Upper lobe of right lung (tissue), 1 donor: ENCODE measurements around the gene RFWD3. TPM values are rescaled to one million over a fixed set of nuclear protein-coding genes. Genes with fewer than 3 reads are reported as not detected.
A peak's percentile ranks its signal among the peaks of the same experiment; 100 is the strongest.

Experiments used
- ATAC-seq: fragments of 200-7000 bp; cut with Tn5 transposase; one replicate; pipeline ENCODE4 v1.9.1; 2020; ENCODE audit warnings: mild to moderate bottlenecking, moderate library complexity
- DNase-seq: peaks from one replicate; pipeline ENCODE4 v3.0.0-alpha.2; 2020
- H3K27ac ChIP-seq: fragments of 200-600 bp; one replicate; pipeline ENCODE4 v1.8.0; 2022
- H3K27me3 ChIP-seq: fragments of 200-600 bp; one replicate; pipeline ENCODE4 v1.8.0; 2022; ENCODE audit warnings: mild to moderate bottlenecking
- H3K36me3 ChIP-seq: fragments of 200-600 bp; one replicate; pipeline ENCODE4 v1.8.0; 2022
- H3K4me1 ChIP-seq: fragments of 200-600 bp; one replicate; pipeline ENCODE4 v1.8.0; 2022
- H3K4me3 ChIP-seq: fragments of 200-600 bp; one replicate; pipeline ENCODE4 v1.8.0; 2022; ENCODE audit warnings: mild to moderate bottlenecking
- H3K9me3 ChIP-seq: fragments of 200-600 bp; one replicate; pipeline ENCODE4 v1.8.0; 2022
- CTCF ChIP-seq: fragments of 200-600 bp; IDR thresholded peaks from one replicate; pipeline ENCODE4 v1.8.0; 2022; ENCODE audit warnings: antibody characterized with exemption
- intact Hi-C: fragments of 100-400 bp; cut with DNase I; formaldehyde crosslinking; loops from one replicate; pipeline ENCODE4 v1.11.0; 2022
- total RNA-seq: library from RNA; stranded (reverse); fragmentation: NEBNext Ultra II Directional; extraction: Animal tissue kit (Norgen Biotek cat#: 25700); gene quantifications from one replicate; pipeline ENCODE4 v1.2.1, GENCODE V29; 2021
- donor health status: DM: no; HTN: yes; CAD: no; lungs with severe emphysema.

Gene RFWD3
- total RNA-seq, 1 donor from 2014 or later: 16.7 TPM

DNA sequence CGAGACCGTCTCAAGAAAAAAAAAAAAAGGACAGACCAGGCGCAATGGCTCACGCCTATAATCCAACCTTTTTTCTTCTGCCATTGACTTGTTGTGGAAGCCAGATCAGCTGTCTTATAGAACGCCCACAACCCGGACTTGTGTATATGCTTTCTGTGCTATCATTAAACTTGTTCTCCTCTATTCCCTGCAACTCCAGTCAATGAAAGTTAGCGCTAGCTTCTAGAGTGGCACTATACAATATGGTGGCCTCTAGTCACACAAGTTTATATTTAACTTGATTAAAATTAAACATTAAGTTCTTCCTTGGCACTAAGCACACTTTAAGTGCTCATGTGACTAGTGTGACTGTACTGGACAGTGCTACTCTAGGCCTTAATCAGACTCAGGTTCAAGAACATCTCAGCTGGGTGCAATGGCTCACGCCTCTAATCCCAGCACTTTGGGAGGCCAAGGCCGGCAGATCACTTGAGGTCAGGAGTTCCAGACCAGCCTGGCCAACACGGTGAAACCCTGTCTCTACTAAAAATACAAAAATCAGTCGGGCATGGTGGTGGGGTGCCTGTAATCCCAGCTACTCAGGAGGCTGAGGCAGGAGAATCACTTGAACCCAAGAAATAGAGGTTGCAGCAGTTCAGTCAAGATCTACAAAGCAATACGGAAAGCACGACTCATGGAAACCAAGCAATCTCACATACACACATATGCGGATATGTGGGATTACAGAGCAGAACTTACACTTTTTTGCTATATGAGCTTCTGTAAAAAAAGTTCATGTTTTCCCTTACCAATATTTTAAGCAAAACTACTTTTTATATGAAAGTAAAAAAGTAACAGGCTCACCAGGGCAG is 41.0 kb downstream of the RFWD3 start:
- intact Hi-C loops: no loop called here
- ATAC-seq (peak; percentile 17), DNase-seq (peak; percentile 27)
- Histone ChIP-seq H3K9me3 (no peaks in the 10 kb centered on the region), H3K4me1 (no peaks in the 10 kb centered on the region), H3K27ac (no peak overlapping the region), H3K4me3 (no peak overlapping the region), H3K36me3 (peaks cover 96% of the 10 kb centered on the region), H3K27me3 (no peaks in the 10 kb centered on the region)
- no peak for TF ChIP-seq CTCF

DNA sequence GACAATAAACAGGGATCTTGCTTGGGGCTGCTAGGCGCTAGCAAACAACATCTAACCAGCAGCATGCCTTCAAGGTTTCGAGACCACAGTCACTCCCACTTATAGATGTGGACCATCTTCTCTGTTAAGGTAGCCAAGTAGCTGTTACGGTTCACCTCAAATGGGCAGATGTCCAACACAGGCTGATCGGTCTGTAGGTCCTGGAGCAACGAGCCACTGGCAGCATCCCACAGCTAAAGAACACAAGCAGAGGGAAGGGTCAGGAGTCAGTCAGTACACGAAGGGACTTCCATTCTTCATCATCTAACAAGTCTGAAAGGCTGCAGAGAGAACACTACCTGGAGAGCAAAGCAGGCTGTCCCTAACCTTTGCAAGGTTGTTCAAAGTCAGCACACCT is 42.8 kb downstream of the RFWD3 start:
- DNase-seq (peak; percentile 18), ATAC-seq (no peak)
- H3K9me3 ChIP-seq: no peaks in the 10 kb centered on the region
- no peaks in the 10 kb centered on the region for H3K27me3 ChIP-seq
- H3K36me3 ChIP-seq: peaks cover 78% of the 10 kb centered on the region
- H3K4me3 ChIP-seq: no peak overlapping the region
- intact Hi-C loops: no loop called here
- H3K27ac ChIP-seq: no peak overlapping the region
- TF ChIP-seq CTCF: no peak
- H3K4me1 ChIP-seq: no peaks in the 10 kb centered on the region

- Histone ChIP-seq H3K27ac (no peak overlapping the region), H3K36me3 (peaks cover 73% of the 10 kb centered on the region), H3K9me3 (no peaks in the 10 kb centered on the region), H3K4me3 (no peak overlapping the region), H3K27me3 (no peaks in the 10 kb centered on the region), H3K4me1 (no peaks in the 10 kb centered on the region)
- DNase-seq: no peak
- peak; percentile 66 for TF ChIP-seq CTCF
- intact Hi-C loops: no loop called here
- ATAC-seq: peak; percentile 78
Measured at GRCh38 chr16:74623214-74623838, 43.4 kb downstream of the RFWD3 start.

GRCh38 chr16:74622005-74622404 is 44.7 kb downstream of the RFWD3 start:
- no peak for DNase-seq
- no peaks in the 10 kb centered on the region for H3K9me3 ChIP-seq

DNA sequence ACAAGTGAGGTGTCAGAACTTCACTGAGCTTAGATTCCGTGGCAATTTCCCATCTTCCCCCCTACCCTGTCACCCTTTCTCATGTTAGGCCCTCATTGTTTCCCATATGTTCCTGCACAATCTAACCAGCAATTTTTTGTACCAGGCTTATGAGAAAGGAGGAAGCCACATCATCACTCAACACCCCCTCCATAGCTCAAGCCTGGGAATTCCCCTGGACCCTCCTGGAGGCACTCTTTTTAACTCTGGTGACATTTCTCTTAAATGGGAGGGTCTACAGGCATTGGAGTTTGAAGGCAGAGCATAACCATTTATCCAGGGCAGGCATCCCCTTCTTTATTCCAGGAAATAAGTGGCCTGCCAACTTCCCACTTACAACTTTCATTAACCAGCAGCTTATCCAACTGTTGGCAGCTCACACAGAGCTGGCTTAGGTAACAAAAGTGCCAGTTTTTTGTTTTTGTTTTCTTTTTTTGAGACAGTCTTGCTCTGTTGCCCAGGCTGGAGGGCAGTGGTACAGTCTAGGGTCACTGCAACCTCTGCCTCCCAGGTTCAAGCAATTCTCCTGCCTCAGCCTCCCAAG is 49.4 kb downstream of the RFWD3 start:
- DNase-seq (peak; percentile 6), ATAC-seq (no peak)
- no peaks in the 10 kb centered on the region for H3K4me1 ChIP-seq
- TF ChIP-seq CTCF: no peak
- H3K27me3 ChIP-seq: no peaks in the 10 kb centered on the region
- intact Hi-C loops: no loop called here
- H3K9me3 ChIP-seq: no peaks in the 10 kb centered on the region
- H3K4me3 ChIP-seq: no peak overlapping the region
- H3K36me3 ChIP-seq: peaks cover 13% of the 10 kb centered on the region
- no peak overlapping the region for H3K27ac ChIP-seq

More at GRCh38 chr16:74622005-74622404, 44.7 kb downstream of the RFWD3 start:
- Histone ChIP-seq H3K27ac (no peak overlapping the region), H3K27me3 (no peaks in the 10 kb centered on the region), H3K36me3 (peaks cover 60% of the 10 kb centered on the region), H3K4me1 (no peaks in the 10 kb centered on the region), H3K4me3 (no peak overlapping the region)
- intact Hi-C loops: no loop called here
- no peak for ATAC-seq
- no peak for TF ChIP-seq CTCF
